ENCODE results near the gene P3H4.

DNA sequence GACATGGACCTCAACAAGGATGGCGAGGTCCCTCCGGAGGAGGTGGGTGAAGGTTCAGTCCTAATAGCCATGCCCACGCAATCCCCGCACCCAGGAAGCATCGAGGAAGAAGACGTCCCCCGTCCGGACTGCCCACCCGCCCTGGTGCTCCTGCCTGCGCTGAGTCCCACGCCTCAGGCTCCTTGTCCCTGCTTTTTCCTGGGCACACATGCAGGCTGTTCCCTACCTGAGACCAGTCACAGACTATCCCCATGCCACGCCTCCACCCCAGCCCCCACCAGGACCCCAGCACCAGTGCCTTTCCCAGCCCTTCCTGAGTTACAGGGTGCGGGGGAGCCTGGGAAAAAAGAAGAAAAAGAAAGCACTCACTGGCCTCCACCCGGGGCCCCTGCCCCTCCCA, 10.0 kb upstream of the P3H4 start:
- TF ChIP-seq CTCF (optimal IDR thresholded peaks at IDR 0.05 in 1 of 3, IDR thresholded peaks at IDR 0.05 in 1 of 3, conservative IDR thresholded peaks at IDR 0.05 in 1 of 3; ENCODE audit: extremely low read depth in 1 of 3, insufficient read depth in 2 of 3, low read length in 3 of 3) (no peak), EZH2 (IDR thresholded peaks at IDR 0.05; ENCODE audit: low read length) (no peak)
